GM21367 (cell line): ENCODE measurements around the gene FBXO31.
"Not testable (repeated sequence)": the region's sequence is repeated elsewhere in the genome, so short reads cannot be mapped to it uniquely, and the experiment has no call there.

Experiments
- ATAC-seq: cut with Tn5 transposase; IDR thresholded peaks from one replicate; pipeline ENCODE4 v1.9.1; 2021; ENCODE audit not compliant: unreplicated experiment

Gene FBXO31

GRCh38 chr16:87411375-87412271 is 28.0 kb upstream of the FBXO31 start:
- no peak for ATAC-seq

- no peak for ATAC-seq
Observed at GRCh38 chr16:87410968-87411367, 27.4 kb upstream of the FBXO31 start.

GRCh38 chr16:87410530-87410929 is 27.0 kb upstream of the FBXO31 start:
- no peak for ATAC-seq

GRCh38 chr16:87409781-87410180 is 26.2 kb upstream of the FBXO31 start:
- no peak for ATAC-seq

- ATAC-seq = no peak
Observed at GRCh38 chr16:87409153-87409552, 25.6 kb upstream of the FBXO31 start.

GRCh38 chr16:87407511-87408112 is 24.0 kb upstream of the FBXO31 start:
- ATAC-seq = peak; percentile 37

GRCh38 chr16:87406495-87407088 is 23.0 kb upstream of the FBXO31 start:
- ATAC-seq = no peak

- ATAC-seq = no peak
Observed at GRCh38 chr16:87404764-87405625, 21.4 kb upstream of the FBXO31 start.

- no peak for ATAC-seq
Observed at GRCh38 chr16:87395181-87395842, 11.7 kb upstream of the FBXO31 start.

- ATAC-seq = no peak
Observed at GRCh38 chr16:87393680-87394055, 10.1 kb upstream of the FBXO31 start.

- no peak for ATAC-seq
Observed at GRCh38 chr16:87392821-87393679, 9.5 kb upstream of the FBXO31 start.

GRCh38 chr16:87391950-87392820 is 8.6 kb upstream of the FBXO31 start, which contains the start of gene MAP1LC3B:
Gene MAP1LC3B (plus strand): TSS chr16:87392336. CDS start chr16:87392428, 92 bp downstream.
- ATAC-seq = peak; percentile 55

- ATAC-seq = no peak
Observed at GRCh38 chr16:87391324-87391949, 7.9 kb upstream of the FBXO31 start.

GRCh38 chr16:87390641-87391323 is 7.2 kb upstream of the FBXO31 start:
- no peak for ATAC-seq

- ATAC-seq = not testable (repeated sequence)
Observed at GRCh38 chr16:87389914-87390313, 6.3 kb upstream of the FBXO31 start.

- ATAC-seq = no peak
Observed at GRCh38 chr16:87389245-87389644, 5.7 kb upstream of the FBXO31 start.

GRCh38 chr16:87388818-87389134 is 5.2 kb upstream of the FBXO31 start:
- ATAC-seq = no peak
